Calu3 (cell line): ENCODE data around the gene ASPRV1. TPM values are rescaled to one million over a fixed set of nuclear protein-coding genes. Genes with fewer than 3 reads are reported as not detected.

Experiments
- Bru-seq: library from RNA; stranded (reverse); fragments of 400-500 nt; gene quantifications from one replicate; lab custom pipeline; 2021; lab: Mats Ljungman, UMichigan
- BruChase-seq, 2 experiments: library from RNA; stranded (reverse); fragments of 400-500 nt; gene quantifications; one replicate each; lab custom pipeline; 2021; lab: Mats Ljungman, UMichigan
- BruUV-seq: library from RNA; stranded (reverse); fragments of 400-500 nt; replicated peaks from 2 replicates; lab custom pipeline; 2021; lab: Mats Ljungman, UMichigan
- CTCF ChIA-PET: fragments of 300-600 bp; sonication (Branson Sonifier 250); formaldehyde crosslinking; loops from one replicate; lab custom pipeline; 2022; ENCODE audit warnings: antibody characterized with exemption; lab: Charles Lee
- DNase-seq: peaks from one replicate; pipeline ENCODE4 v3.0.0; 2022
- H3K27ac Mint-ChIP-seq: one replicate; pipeline ENCODE4 v1.8.0; 2022; ENCODE audit warnings: mixed read lengths; ENCODE audit not compliant: unreplicated experiment
- H3K27me3 Mint-ChIP-seq: one replicate; pipeline ENCODE4 v1.8.0; 2022; ENCODE audit warnings: mixed read lengths; ENCODE audit not compliant: unreplicated experiment
- H3K36me3 Mint-ChIP-seq: one replicate; pipeline ENCODE4 v1.8.0; 2022; ENCODE audit warnings: mild to moderate bottlenecking, moderate library complexity, mixed read lengths; ENCODE audit not compliant: insufficient read depth, unreplicated experiment
- H3K4me1 Mint-ChIP-seq: one replicate; pipeline ENCODE4 v1.8.0; 2022; ENCODE audit warnings: mild to moderate bottlenecking, low read depth, mixed read lengths; ENCODE audit not compliant: unreplicated experiment
- H3K4me3 Mint-ChIP-seq: one replicate; pipeline ENCODE4 v1.8.0; 2022; ENCODE audit warnings: mild to moderate bottlenecking, low read depth, moderate library complexity, mixed read lengths; ENCODE audit not compliant: unreplicated experiment
- H3K9me3 Mint-ChIP-seq: one replicate; pipeline ENCODE4 v1.8.0; 2022; ENCODE audit warnings: low read depth, mixed read lengths; ENCODE audit not compliant: unreplicated experiment
- intact Hi-C: fragments of 100-400 bp; cut with micrococcal nuclease; formaldehyde crosslinking; loops from one replicate; pipeline ENCODE4 v1.10.0; 2022; ENCODE audit not compliant: unreplicated experiment
- long read RNA-seq: library from polyadenylated mRNA; stranded (forward); transcript quantifications from one replicate; pipeline ENCODE4 v2.0.0, GENCODE V29; 2022
- total RNA-seq: library from RNA; stranded (reverse); gene quantifications from 2 replicates; pipeline ENCODE4 v1.2.3, GENCODE V29; 2022
- TF ChIP-seq, protein P1 (sequence below): fragments of 200-600 bp; IDR thresholded peaks from one replicate; pipeline ENCODE4 v1.8.0; 2022; ENCODE audit warnings: antibody characterized with exemption; ENCODE audit not compliant: unreplicated experiment

The ASPRV1 gene
- total RNA-seq (0.17 and 0.27 TPM in 2 replicates), Bru-seq, nascent RNA (percentile 16 among the genes with signal in this experiment), BruChase-seq, experiment 1, labeled RNA remaining after a 6-hour chase (percentile 38 among the genes with signal in this experiment), BruChase-seq, experiment 2, labeled RNA remaining after a 2-hour chase (percentile 33 among the genes with signal in this experiment)
- long read RNA-seq, partial matches to known transcripts = 0 of 1 reads
- long read RNA-seq, other reads (novel, unspliced or antisense) = 0 of 1 reads

DNA sequence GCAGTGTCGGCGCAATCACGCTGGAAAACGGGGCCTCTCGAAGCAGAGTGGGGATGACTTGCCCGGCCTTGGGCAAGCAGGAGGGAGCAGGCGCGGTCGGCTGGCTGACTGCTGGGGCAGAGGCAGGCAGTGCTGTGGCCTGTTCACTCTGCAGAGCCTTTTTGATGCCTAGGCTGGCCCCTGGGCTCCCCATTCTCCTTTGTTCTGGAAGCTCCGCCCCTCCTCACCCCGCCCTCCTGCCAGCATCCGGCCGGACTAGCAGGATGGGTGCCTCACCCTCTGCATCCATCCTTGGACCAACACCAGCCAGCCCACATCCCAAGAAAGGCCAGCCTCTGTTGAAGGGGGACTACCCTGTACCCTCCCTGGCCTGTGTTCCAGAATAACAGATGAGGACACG lies at the start of gene ASPRV1:
TSS of gene ASPRV1 (minus strand) at position 136 of the 400 bp plus-strand sequence. CDS start 195 bp downstream, outside the sequence.
- no peak within 1 kb of the TSS for H3K27ac Mint-ChIP-seq
- peaks cover 17% of the 10 kb centered on the region for H3K4me1 Mint-ChIP-seq
- no peak within 1 kb of the TSS for H3K4me3 Mint-ChIP-seq
- BruUV-seq = no TSS peak
- intact Hi-C loops = no loop called here
- H3K36me3 Mint-ChIP-seq = no peaks in the 10 kb centered on the region
- H3K9me3 Mint-ChIP-seq = no peaks in the 10 kb centered on the region
- TF ChIP-seq, protein P1, sequence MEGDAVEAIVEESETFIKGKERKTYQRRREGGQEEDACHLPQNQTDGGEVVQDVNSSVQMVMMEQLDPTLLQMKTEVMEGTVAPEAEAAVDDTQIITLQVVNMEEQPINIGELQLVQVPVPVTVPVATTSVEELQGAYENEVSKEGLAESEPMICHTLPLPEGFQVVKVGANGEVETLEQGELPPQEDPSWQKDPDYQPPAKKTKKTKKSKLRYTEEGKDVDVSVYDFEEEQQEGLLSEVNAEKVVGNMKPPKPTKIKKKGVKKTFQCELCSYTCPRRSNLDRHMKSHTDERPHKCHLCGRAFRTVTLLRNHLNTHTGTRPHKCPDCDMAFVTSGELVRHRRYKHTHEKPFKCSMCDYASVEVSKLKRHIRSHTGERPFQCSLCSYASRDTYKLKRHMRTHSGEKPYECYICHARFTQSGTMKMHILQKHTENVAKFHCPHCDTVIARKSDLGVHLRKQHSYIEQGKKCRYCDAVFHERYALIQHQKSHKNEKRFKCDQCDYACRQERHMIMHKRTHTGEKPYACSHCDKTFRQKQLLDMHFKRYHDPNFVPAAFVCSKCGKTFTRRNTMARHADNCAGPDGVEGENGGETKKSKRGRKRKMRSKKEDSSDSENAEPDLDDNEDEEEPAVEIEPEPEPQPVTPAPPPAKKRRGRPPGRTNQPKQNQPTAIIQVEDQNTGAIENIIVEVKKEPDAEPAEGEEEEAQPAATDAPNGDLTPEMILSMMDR = no peak
- peaks cover 38% of the 10 kb centered on the region for H3K27me3 Mint-ChIP-seq
- no peak for DNase-seq
- CTCF ChIA-PET = no interaction called here

GRCh38 chr2:70010576-70011111 lies 49.2 kb upstream of the ASPRV1 start:
- CTCF ChIA-PET = no interaction called here
- H3K27ac Mint-ChIP-seq = no peak overlapping the region
- TF ChIP-seq, protein P1 = no peak
- intact Hi-C loops = no loop called here
- no TSS peak for BruUV-seq
- peaks cover 16% of the 10 kb centered on the region for H3K4me1 Mint-ChIP-seq
- no peaks in the 10 kb centered on the region for H3K36me3 Mint-ChIP-seq
- no peaks in the 10 kb centered on the region for H3K27me3 Mint-ChIP-seq
- no peak overlapping the region for H3K4me3 Mint-ChIP-seq
- no peaks in the 10 kb centered on the region for H3K9me3 Mint-ChIP-seq
- no peak for DNase-seq

DNA sequence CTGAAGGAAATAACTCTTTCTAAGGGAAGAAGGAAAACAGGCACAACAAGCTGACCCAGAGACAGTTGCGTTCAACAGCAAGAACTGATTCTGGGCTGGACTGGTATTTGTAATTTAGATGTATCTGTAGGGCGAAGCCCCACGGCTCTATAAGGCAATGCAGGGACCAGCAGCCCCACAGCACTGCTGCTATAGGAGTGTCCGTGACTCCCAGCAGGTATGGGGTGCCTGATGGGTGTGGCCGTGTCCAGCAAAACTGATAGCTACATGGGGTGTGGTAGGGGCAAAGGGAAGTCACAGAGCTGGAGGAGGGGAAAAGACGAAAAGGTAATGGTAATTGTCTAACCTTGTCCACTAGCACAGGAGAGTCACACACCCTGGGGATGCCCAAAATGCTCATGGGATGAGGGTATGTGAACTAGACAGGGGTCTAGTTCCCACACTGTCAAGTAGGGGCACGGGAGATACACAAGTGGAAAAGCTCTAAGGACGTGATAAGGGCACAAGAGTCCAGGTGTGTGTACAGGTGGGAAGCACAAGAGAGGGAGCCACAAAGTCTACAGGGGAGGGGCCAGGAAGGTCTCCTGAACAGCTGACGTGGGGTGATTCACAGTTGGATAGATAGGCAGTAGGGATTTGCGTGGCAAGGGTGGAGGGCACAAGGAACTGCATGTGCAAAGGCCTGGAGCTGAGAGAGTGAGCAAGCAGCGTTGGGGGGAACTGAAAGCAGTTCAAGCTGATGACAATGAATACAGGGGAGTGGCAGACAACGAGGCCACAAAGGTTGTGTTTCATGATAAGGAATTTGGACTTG lies 48.5 kb upstream of the ASPRV1 start:
- no peak overlapping the region for H3K27ac Mint-ChIP-seq
- TF ChIP-seq, protein P1 = no peak
- H3K36me3 Mint-ChIP-seq = no peaks in the 10 kb centered on the region
- H3K4me1 Mint-ChIP-seq = peaks cover 16% of the 10 kb centered on the region
- H3K27me3 Mint-ChIP-seq = no peaks in the 10 kb centered on the region
- CTCF ChIA-PET = no interaction called here
- DNase-seq = peak; percentile 30
- H3K9me3 Mint-ChIP-seq = no peaks in the 10 kb centered on the region
- H3K4me3 Mint-ChIP-seq = no peak overlapping the region
- intact Hi-C loops = no loop called here
- no TSS peak for BruUV-seq

DNA sequence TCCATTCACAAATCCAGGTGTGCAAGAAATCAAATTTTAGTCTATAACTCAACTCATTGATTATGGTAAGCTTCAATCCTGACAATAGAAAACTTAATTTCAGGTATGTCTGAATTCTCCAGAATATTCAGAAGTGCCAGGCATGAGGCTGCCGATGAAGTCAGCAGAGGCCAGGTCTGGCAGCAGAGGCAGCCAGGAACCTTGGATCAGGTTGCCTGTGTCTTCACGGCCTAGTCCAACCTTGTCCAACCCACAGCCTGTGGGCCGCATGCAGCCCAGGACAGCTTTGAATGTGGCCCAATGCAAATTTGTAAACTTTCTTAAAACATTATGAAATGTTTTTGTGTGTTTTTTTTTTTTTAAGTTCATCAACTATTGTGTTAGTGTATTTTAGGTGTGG lies 46.9 kb upstream of the ASPRV1 start:
- no peaks in the 10 kb centered on the region for H3K9me3 Mint-ChIP-seq
- H3K27me3 Mint-ChIP-seq = no peaks in the 10 kb centered on the region
- intact Hi-C loops = no loop called here
- TF ChIP-seq, protein P1 = no peak
- DNase-seq = no peak
- CTCF ChIA-PET = no interaction called here
- no peak overlapping the region for H3K4me3 Mint-ChIP-seq
- H3K27ac Mint-ChIP-seq = no peak overlapping the region
- no peaks in the 10 kb centered on the region for H3K36me3 Mint-ChIP-seq
- no TSS peak for BruUV-seq
- H3K4me1 Mint-ChIP-seq = peaks cover 16% of the 10 kb centered on the region
